Fibroblast of lung (primary cell): ENCODE data around the gene STAT5A. TPM values are rescaled to one million over a fixed set of nuclear protein-coding genes. Genes with fewer than 3 reads are reported as not detected.

Experiments used
- DNase-seq, 2 donors: peaks; one replicate each; pipeline versions ENCODE4 v3.0.0 to v3.0.0-alpha.2; 2010; ENCODE audit warnings: low read depth in 2 of 2
- H2AFZ ChIP-seq: 2 replicates; pipeline ENCODE4 v1.5.1; 2012; ENCODE audit warnings: low read length, control low read depth, inconsistent platforms
- H3K27ac ChIP-seq: 2 replicates; pipeline ENCODE4 v1.5.1; 2011; ENCODE audit warnings: low read length, control low read depth; ENCODE audit not compliant: insufficient read depth
- H3K27me3 ChIP-seq: 2 replicates; pipeline ENCODE4 v1.5.1; 2011; ENCODE audit warnings: mild to moderate bottlenecking, low read length; ENCODE audit not compliant: control insufficient read depth, insufficient read depth
- H3K36me3 ChIP-seq: 2 replicates; pipeline ENCODE4 v1.5.1; 2011; ENCODE audit warnings: low read length; ENCODE audit not compliant: control insufficient read depth, insufficient read depth
- H3K4me1 ChIP-seq: 2 replicates; pipeline ENCODE4 v1.5.1; 2011; ENCODE audit warnings: low read length; ENCODE audit not compliant: control insufficient read depth, insufficient read depth; ENCODE audit errors: extremely low read depth
- H3K4me2 ChIP-seq: 2 replicates; pipeline ENCODE4 v1.5.1; 2011; ENCODE audit warnings: low read length, control low read depth; ENCODE audit not compliant: insufficient read depth; ENCODE audit errors: extremely low read depth
- H3K4me3 ChIP-seq, 4 experiments: fragments of 200-600 bp in 1 of 4; sonication (generic) in 1 of 4; replicated peaks in 1 of 4; 2 replicates each; pipeline ENCODE4 v1.5.1; 2011 to 2016; ENCODE audit warnings: low read length in 4 of 4, low read depth in 3 of 4, mild to moderate bottlenecking in 3 of 4, control low read depth in 2 of 4, inconsistent platforms in 1 of 4, mixed read lengths in 1 of 4; ENCODE audit not compliant: insufficient read depth in 1 of 4; ENCODE audit errors: control extremely low read depth in 1 of 4
- H3K79me2 ChIP-seq: 2 replicates; pipeline ENCODE4 v1.5.1; 2012; ENCODE audit warnings: mild to moderate bottlenecking, low read length, inconsistent platforms; ENCODE audit not compliant: control insufficient read depth, insufficient read depth
- H3K9ac ChIP-seq: 2 replicates; pipeline ENCODE4 v1.5.1; 2011; ENCODE audit warnings: mild to moderate bottlenecking, low read length, control low read depth; ENCODE audit not compliant: insufficient read depth
- H3K9me3 ChIP-seq: 2 replicates; pipeline ENCODE4 v1.5.1; 2012; ENCODE audit warnings: low read depth, low read length; ENCODE audit not compliant: control insufficient read depth, insufficient read depth
- H4K20me1 ChIP-seq: 2 replicates; pipeline ENCODE4 v1.5.1; 2011; ENCODE audit warnings: low read length; ENCODE audit not compliant: control insufficient read depth, insufficient read depth; ENCODE audit errors: extremely low read depth
- CTCF ChIP-seq, 2 donors: IDR thresholded peaks in 1 of 2; conservative IDR thresholded peaks in 1 of 2; 1 replicate in 1 of 2; 2 replicates in 1 of 2; pipeline ENCODE4 v1.5.1; 2011 to 2012; ENCODE audit warnings: low read length in 2 of 2, control low read depth in 1 of 2, inconsistent platforms in 1 of 2, low read depth in 1 of 2, mild to moderate bottlenecking in 1 of 2
- EZH2 ChIP-seq: IDR thresholded peaks from 2 replicates; pipeline ENCODE4 v1.5.1; 2012; ENCODE audit warnings: low read length, control low read depth, mild to moderate bottlenecking; ENCODE audit errors: missing control alignments
- polyA plus RNA-seq, 2 donors: library from polyadenylated mRNA; depleted of rRNA in 1 of 2; stranded (reverse) in 1 of 2; unstranded in 1 of 2; fragments of >200 nt; gene quantifications; 2 replicates each; pipeline ENCODE4 v1.2.1, GENCODE V29; 2011 to 2012; ENCODE audit warnings: missing spikeins in 1 of 2
- total RNA-seq: library from RNA; depleted of rRNA; stranded (reverse); fragments of >200 nt; gene quantifications from 2 replicates; pipeline ENCODE4 v1.2.1, GENCODE V29; 2014

The STAT5A gene
- total and polyA plus RNA-seq, 2 donors (not counting 1 experiment from before 2014, with no cell fraction given) = 6.9 to 28.4 TPM

GRCh38 chr17:42274253-42274542 is 14.1 kb upstream of the STAT5A start:
- Histone ChIP-seq H3K9ac (no peak overlapping the region), H3K27me3 (no peaks in the 10 kb centered on the region), H3K4me2 (no peak overlapping the region), H3K9me3 (no peaks in the 10 kb centered on the region), H4K20me1 (no peaks in the 10 kb centered on the region), H3K4me1 (peaks cover 3% of the 10 kb centered on the region), H3K79me2 (peaks cover 11% of the 10 kb centered on the region), H3K4me3 (peak overlapping the region in 1 of 4 experiments; percentile 72), H3K36me3 (no peaks in the 10 kb centered on the region), H3K27ac (no peak overlapping the region), H2AFZ (no peak overlapping the region)
- DNase-seq = no peak
- no peak for TF ChIP-seq EZH2
- no peak for TF ChIP-seq CTCF (conservative IDR thresholded peaks at IDR 0.05 in 1 of 2, IDR thresholded peaks at IDR 0.05 in 1 of 2; ENCODE audit: low read depth in 1 of 2, low read length in 2 of 2)

- Histone ChIP-seq H2AFZ (peak overlapping the region; percentile 25), H3K79me2 (peaks cover 11% of the 10 kb centered on the region)
- DNase-seq = no peak
Observed at GRCh38 chr17:42274812-42275526, 13.3 kb upstream of the STAT5A start.

More at GRCh38 chr17:42274812-42275526, 13.3 kb upstream of the STAT5A start:
- Histone ChIP-seq H3K36me3 (no peaks in the 10 kb centered on the region), H3K4me3 (peak overlapping the region; percentile 70 to 78 (median 74)), H3K9ac (peak overlapping the region; percentile 71), H3K4me1 (peaks cover 3% of the 10 kb centered on the region), H3K9me3 (no peaks in the 10 kb centered on the region), H3K27ac (peak overlapping the region; percentile 28), H3K4me2 (peak overlapping the region; percentile 89), H4K20me1 (no peaks in the 10 kb centered on the region), H3K27me3 (no peaks in the 10 kb centered on the region)
- TF ChIP-seq EZH2 (no peak), CTCF (conservative IDR thresholded peaks at IDR 0.05 in 1 of 2, IDR thresholded peaks at IDR 0.05 in 1 of 2; ENCODE audit: low read depth in 1 of 2, low read length in 2 of 2) (no peak)
